Esophagus (tissue), 2 donors: Measurements from ENCODE around the gene MKRN3. TPM values are rescaled to one million over a fixed set of nuclear protein-coding genes. Genes with fewer than 3 reads are reported as not detected.
"Not testable (repeated sequence)": the region's sequence is repeated elsewhere in the genome, so short reads cannot be mapped to it uniquely, and the experiment has no call there.

Experiments used
- H3K27ac ChIP-seq, 2 donors: one replicate each; pipeline ENCODE4 v1.5.1; 2013; ENCODE audit warnings: low read depth in 2 of 2, mild to moderate bottlenecking in 2 of 2, inconsistent platforms in 1 of 2, low read length in 1 of 2, moderate library complexity in 1 of 2
- H3K27me3 ChIP-seq, 2 donors: one replicate each; pipeline ENCODE4 v1.6.1; 2013; ENCODE audit warnings: low read length in 2 of 2, control low read depth in 1 of 2, mild to moderate bottlenecking in 1 of 2; ENCODE audit not compliant: insufficient read depth in 2 of 2, control insufficient read depth in 1 of 2
- H3K36me3 ChIP-seq, 2 donors: one replicate each; pipeline ENCODE4 v1.6.1; 2013; ENCODE audit warnings: low read length in 1 of 2; ENCODE audit not compliant: control insufficient read depth in 2 of 2, insufficient read depth in 2 of 2
- H3K4me1 ChIP-seq, 2 donors: one replicate each; pipeline ENCODE4 v1.6.1; 2013; ENCODE audit warnings: low read length in 1 of 2; ENCODE audit not compliant: control insufficient read depth in 2 of 2, insufficient read depth in 2 of 2
- H3K4me3 ChIP-seq, 2 donors: one replicate each; pipeline ENCODE4 v1.5.1; 2013; ENCODE audit warnings: low read length in 2 of 2, mild to moderate bottlenecking in 2 of 2, low read depth in 1 of 2, moderate library complexity in 1 of 2
- H3K9me3 ChIP-seq, 2 donors: one replicate each; pipeline ENCODE4 v1.6.1; 2013; ENCODE audit warnings: mild to moderate bottlenecking in 2 of 2, low read depth in 1 of 2, low read length in 1 of 2, moderate library complexity in 1 of 2; ENCODE audit not compliant: control insufficient read depth in 2 of 2, insufficient read depth in 1 of 2
- WGBS, 2 donors: extraction: QIAGEN DNeasy Blood & Tissue Kit; methylation state at CpG; one replicate each; pipeline ENCODE4 v1.1.7; 2013; 5-methylcytosine and 5-hydroxymethylcytosine counted together
- polyA plus RNA-seq, 2 donors: library from polyadenylated mRNA; stranded (reverse); fragments of 200-250 nt; gene quantifications; one replicate each; pipeline ENCODE4 v1.2.3, GENCODE V29; 2013
- donor health status: healthy with polysubstance abuse.
- donor health status: Bipolar disorder and iron deficiency.

MKRN3 gene
- polyA plus RNA-seq, 2 donors: 1.5 to 1.9 TPM

- H3K9me3 ChIP-seq: no peaks in the 10 kb centered on the region
- WGBS, 2 donors: 58 to 67% methylated on average over 1 of the region's 1 CpG
Observed at GRCh38 chr15:23576061-23576460, 10.6 kb downstream of the MKRN3 start.

GRCh38 chr15:23578521-23579150, 13.2 kb downstream of the MKRN3 start:
- Histone ChIP-seq H3K4me1 (no peaks in the 10 kb centered on the region), H3K4me3 (no peak overlapping the region), H3K36me3 (no peaks in the 10 kb centered on the region), H3K27me3 (no peaks in the 10 kb centered on the region), H3K27ac (no peak overlapping the region), H3K9me3 (no peaks in the 10 kb centered on the region)
- WGBS, 2 donors: 45 to 51% methylated on average over 4 of the region's 4 CpGs

More at GRCh38 chr15:23576061-23576460, 10.6 kb downstream of the MKRN3 start:
- Histone ChIP-seq H3K4me3 (no peak overlapping the region), H3K36me3 (no peaks in the 10 kb centered on the region), H3K4me1 (no peaks in the 10 kb centered on the region), H3K27ac (no peak overlapping the region), H3K27me3 (no peaks in the 10 kb centered on the region)

- Histone ChIP-seq H3K27me3 (no peaks in the 10 kb centered on the region), H3K27ac (no peak overlapping the region), H3K4me3 (no peak overlapping the region), H3K9me3 (no peaks in the 10 kb centered on the region), H3K36me3 (no peaks in the 10 kb centered on the region), H3K4me1 (no peaks in the 10 kb centered on the region)
- WGBS, 2 donors: 69 to 73% methylated on average over 2 of the region's 2 CpGs
Observed at GRCh38 chr15:23588268-23588667, 22.8 kb downstream of the MKRN3 start.

GRCh38 chr15:23589012-23589411, 23.5 kb downstream of the MKRN3 start:
- H3K9me3 ChIP-seq: no peaks in the 10 kb centered on the region
- no peaks in the 10 kb centered on the region for H3K27me3 ChIP-seq
- H3K27ac ChIP-seq: no peak overlapping the region
- H3K36me3 ChIP-seq: no peaks in the 10 kb centered on the region
- no peaks in the 10 kb centered on the region for H3K4me1 ChIP-seq
- H3K4me3 ChIP-seq: no peak overlapping the region
- 52 to 58% methylated on average over 3 of the region's 3 CpGs for WGBS, 2 donors

GRCh38 chr15:23594252-23594770, 28.8 kb downstream of the MKRN3 start:
- WGBS, 2 donors: 72 to 76% methylated on average over 7 of the region's 7 CpGs
- no peaks in the 10 kb centered on the region for H3K27me3 ChIP-seq
- H3K4me1 ChIP-seq: no peaks in the 10 kb centered on the region
- no peak overlapping the region for H3K4me3 ChIP-seq
- H3K27ac ChIP-seq: no peak overlapping the region
- H3K9me3 ChIP-seq: no peaks in the 10 kb centered on the region
- no peaks in the 10 kb centered on the region for H3K36me3 ChIP-seq

- no peak overlapping the region for H3K27ac ChIP-seq
- no peaks in the 10 kb centered on the region for H3K4me1 ChIP-seq
- H3K27me3 ChIP-seq: no peaks in the 10 kb centered on the region
- no peak overlapping the region for H3K4me3 ChIP-seq
- WGBS, 2 donors: 48 to 50% methylated on average over 2 of the region's 2 CpGs
- no peaks in the 10 kb centered on the region for H3K9me3 ChIP-seq
- H3K36me3 ChIP-seq: no peaks in the 10 kb centered on the region
Observed at GRCh38 chr15:23595368-23595767, 29.9 kb downstream of the MKRN3 start.

GRCh38 chr15:23596736-23597135, 31.3 kb downstream of the MKRN3 start:
- Histone ChIP-seq H3K36me3 (no peaks in the 10 kb centered on the region), H3K4me1 (no peaks in the 10 kb centered on the region), H3K4me3 (no peak overlapping the region), H3K9me3 (no peaks in the 10 kb centered on the region), H3K27me3 (no peaks in the 10 kb centered on the region), H3K27ac (no peak overlapping the region)
- 81 to 82% methylated on average over 5 of the region's 5 CpGs for WGBS, 2 donors

GRCh38 chr15:23597278-23597677, 31.8 kb downstream of the MKRN3 start:
- not testable (repeated sequence) for H3K4me3 ChIP-seq, H3K4me1 ChIP-seq, H3K36me3 ChIP-seq, H3K9me3 ChIP-seq, H3K27ac ChIP-seq, H3K27me3 ChIP-seq
- 87 to 89% methylated on average over 14 of the region's 14 CpGs for WGBS, 2 donors

- no peaks in the 10 kb centered on the region for H3K27me3 ChIP-seq
- WGBS, 2 donors: 83 to 84% methylated on average over 1 of the region's 1 CpG
Observed at GRCh38 chr15:23599053-23599452, 33.6 kb downstream of the MKRN3 start.

GRCh38 chr15:23602124-23602523, 36.6 kb downstream of the MKRN3 start:
- Histone ChIP-seq H3K4me1 (no peaks in the 10 kb centered on the region), H3K36me3 (no peaks in the 10 kb centered on the region), H3K27me3 (no peaks in the 10 kb centered on the region), H3K4me3 (no peak overlapping the region), H3K9me3 (no peaks in the 10 kb centered on the region), H3K27ac (no peak overlapping the region)
- 96 to 97% methylated on average over 6 of the region's 6 CpGs for WGBS, 2 donors

More at GRCh38 chr15:23599053-23599452, 33.6 kb downstream of the MKRN3 start:
- Histone ChIP-seq H3K4me1 (no peaks in the 10 kb centered on the region), H3K36me3 (no peaks in the 10 kb centered on the region), H3K27ac (no peak overlapping the region), H3K4me3 (no peak overlapping the region), H3K9me3 (no peaks in the 10 kb centered on the region)
